ENCODE measurements around the gene LDHAL6B.

- TF ChIP-seq CTCF (IDR thresholded peaks at IDR 0.05): no peak
- no peak for TF ChIP-seq POLR2AphosphoS5 (IDR thresholded peaks at IDR 0.05)
- TF ChIP-seq POLR2A (IDR thresholded peaks at IDR 0.05): no peak
Observed at GRCh38 chr15:59203008-59203407, 3.6 kb upstream of the LDHAL6B start.
